Endometrial microvascular endothelial cells (primary cell): ENCODE results near the gene TSHZ3. TPM values are rescaled to one million over a fixed set of nuclear protein-coding genes. Genes with fewer than 3 reads are reported as not detected.

ENCODE experiments used
- in situ Hi-C: cut with HindIII; loops from 2 replicates; pipeline ENCODE4 v1.10.0; 2017; ENCODE audit warnings: low sequenced_read_pairs, low pct_unique_long_range_greater_than_20kb; ENCODE audit errors: inconsistent ontology term
- total RNA-seq: library from RNA; depleted of rRNA; stranded (reverse); fragments of >200 nt; gene quantifications from one replicate; pipeline ENCODE4 v1.2.3, GENCODE V29; 2015; ENCODE audit errors: inconsistent ontology term

TSHZ3 gene
- total RNA-seq, 1 donor from 2014 or later = 7.9 TPM

GRCh38 chr19:31300422-31300821 is 48.8 kb downstream of the TSHZ3 start:
- in situ Hi-C loops = no loop called here

- in situ Hi-C loops = no loop called here
These were observed 49.6 kb downstream of the TSHZ3 start for GRCh38 chr19:31299665-31300064.

GRCh38 chr19:31297991-31298390 is 51.2 kb downstream of the TSHZ3 start:
- in situ Hi-C loops = no loop called here

GRCh38 chr19:31296741-31297390 is 52.4 kb downstream of the TSHZ3 start:
- in situ Hi-C loops = no loop called here

DNA sequence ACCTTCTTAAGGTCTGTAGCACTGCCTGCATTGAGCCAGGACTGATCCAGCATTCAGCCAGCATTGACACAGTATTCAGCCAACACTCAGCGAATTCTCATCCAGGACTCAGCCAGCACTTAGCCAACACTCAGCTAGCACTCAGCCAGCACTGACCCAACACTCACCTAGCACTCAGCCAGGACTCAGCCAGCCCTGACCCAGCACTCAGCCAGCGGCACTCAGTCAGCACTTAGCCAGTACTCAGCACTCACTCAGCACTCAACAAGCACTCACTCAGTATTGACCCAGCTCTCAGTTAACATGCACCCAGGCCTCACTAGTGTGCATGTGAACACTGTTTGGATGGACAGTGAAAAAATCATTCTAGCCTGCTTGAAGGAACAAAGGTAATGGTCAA is 55.0 kb downstream of the TSHZ3 start:
- in situ Hi-C loops = no loop called here

GRCh38 chr19:31292639-31293185 is 56.5 kb downstream of the TSHZ3 start:
- in situ Hi-C loops = no loop called here

- in situ Hi-C loops = no loop called here
These were observed 58.2 kb downstream of the TSHZ3 start for GRCh38 chr19:31290931-31291590.

GRCh38 chr19:31289976-31290375 is 59.3 kb downstream of the TSHZ3 start:
- in situ Hi-C loops = no loop called here

GRCh38 chr19:31289381-31289880 is 59.8 kb downstream of the TSHZ3 start:
- in situ Hi-C loops = no loop called here

GRCh38 chr19:31286491-31286890 is 62.7 kb downstream of the TSHZ3 start:
- in situ Hi-C loops = no loop called here

DNA sequence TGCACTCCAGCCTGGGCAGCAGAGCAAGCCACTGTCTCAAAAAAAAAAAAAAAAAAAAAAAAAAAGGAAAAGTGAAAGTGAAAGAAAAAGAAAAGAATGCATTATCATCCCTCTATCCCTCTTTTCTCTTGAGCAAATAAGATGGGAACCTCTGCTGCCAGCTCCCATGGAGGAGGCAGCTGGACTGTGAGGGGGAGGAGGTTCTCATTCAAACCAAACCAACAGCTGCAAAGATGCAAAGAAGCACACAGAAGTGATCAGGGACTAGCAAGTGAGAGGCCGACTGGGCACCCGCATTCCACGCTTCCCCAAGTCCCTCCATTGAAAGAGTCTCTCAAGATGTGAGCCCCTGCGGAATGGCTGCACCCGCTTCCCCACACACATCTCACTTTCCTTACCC is 63.5 kb downstream of the TSHZ3 start:
- in situ Hi-C loops = no loop called here

DNA sequence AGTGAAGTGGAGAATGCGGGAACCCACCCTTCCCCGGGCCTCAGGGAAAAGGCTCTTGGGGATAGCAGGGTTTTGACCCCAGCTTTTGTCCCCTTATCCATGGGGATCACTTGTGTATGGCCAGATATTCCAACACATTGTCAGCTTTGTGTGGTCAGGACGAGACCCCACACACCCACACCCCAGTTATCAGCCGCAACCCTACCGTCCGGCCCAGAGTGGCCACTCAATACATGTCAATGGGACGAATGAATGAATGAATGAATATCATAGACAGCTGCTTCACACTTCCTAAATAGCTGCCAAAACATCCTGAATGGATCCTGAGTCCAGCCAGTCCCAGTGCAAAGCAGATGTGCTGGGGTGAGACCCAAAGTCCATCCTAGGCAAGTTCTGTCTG is 64.6 kb downstream of the TSHZ3 start:
- in situ Hi-C loops = no loop called here

GRCh38 chr19:31283701-31284100 is 65.5 kb downstream of the TSHZ3 start:
- in situ Hi-C loops = no loop called here

DNA sequence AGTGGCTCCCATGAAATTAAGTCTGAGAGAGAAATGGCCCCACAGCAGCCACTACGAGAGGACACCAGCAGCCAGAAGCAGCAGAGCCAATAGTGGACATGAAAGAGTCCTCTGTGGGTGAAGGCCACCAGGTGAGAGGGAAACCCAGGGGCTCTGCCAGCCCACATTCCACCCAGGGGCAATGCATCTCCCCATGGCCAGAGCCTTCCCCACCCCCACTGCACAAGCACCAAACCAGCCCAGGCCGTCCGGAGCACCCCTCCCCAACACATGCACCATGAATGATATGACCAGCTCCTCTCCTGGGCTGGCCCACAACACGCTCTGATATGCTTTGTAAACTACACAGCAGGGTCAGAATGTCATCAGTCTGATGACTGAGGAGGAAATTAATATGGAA is 66.9 kb downstream of the TSHZ3 start:
- in situ Hi-C loops = no loop called here

GRCh38 chr19:31280287-31281006 is 68.8 kb downstream of the TSHZ3 start:
- in situ Hi-C loops = no loop called here

GRCh38 chr19:31279436-31279765 is 69.8 kb downstream of the TSHZ3 start:
- in situ Hi-C loops = no loop called here

GRCh38 chr19:31278555-31279435 is 70.4 kb downstream of the TSHZ3 start:
- in situ Hi-C loops = no loop called here

- in situ Hi-C loops = no loop called here
These were observed 71.7 kb downstream of the TSHZ3 start for GRCh38 chr19:31277516-31277915.

DNA sequence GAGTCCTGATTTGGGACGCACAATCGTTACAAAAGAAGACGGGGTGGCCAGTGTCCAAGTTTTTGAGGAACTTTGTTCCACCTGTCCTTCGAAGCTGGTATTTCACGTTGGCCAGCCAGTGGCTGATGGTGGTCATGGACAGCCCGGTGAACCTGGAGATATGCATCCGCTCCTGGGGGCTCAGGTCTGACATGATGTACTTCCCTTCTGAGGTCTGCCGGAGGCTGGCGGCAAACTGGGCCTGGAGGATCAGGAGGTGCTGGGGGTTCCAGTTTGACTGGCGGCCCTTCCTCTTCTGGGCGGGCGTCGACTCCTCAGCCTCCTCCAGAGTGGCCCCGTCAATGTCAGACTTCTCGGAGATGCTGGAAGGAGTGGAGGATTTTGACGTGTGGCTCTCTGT is 72.4 kb downstream of the TSHZ3 start:
- in situ Hi-C loops = no loop called here
